ENCODE measurements around the gene DDX43.

DNA sequence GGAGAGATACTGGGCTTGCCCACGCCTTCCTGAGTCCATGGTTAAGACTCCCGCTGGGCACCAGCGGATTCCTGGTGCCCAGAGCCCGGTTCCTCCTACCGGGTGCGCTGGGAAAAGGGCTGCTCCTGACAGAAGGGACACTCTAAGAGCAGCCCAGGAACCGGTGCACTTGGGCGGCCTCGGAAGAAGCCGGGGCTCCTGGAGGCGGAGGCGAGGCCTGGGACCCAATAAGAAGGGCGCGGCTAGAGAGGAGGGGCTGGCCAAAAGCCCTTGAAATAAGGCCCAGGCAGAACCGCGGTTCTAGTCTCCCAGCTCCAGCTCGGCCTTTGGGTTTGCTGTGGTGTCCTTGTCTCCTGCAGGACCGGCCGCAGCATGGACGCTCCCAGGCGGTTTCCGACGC lies 32.3 kb upstream of the DDX43 start, which contains the start of gene KHDC3L:
- TF ChIP-seq CTCF (IDR thresholded peaks at IDR 0.05; ENCODE audit: insufficient read depth, low read depth, low read length) (no peak), EZH2 (IDR thresholded peaks at IDR 0.05; ENCODE audit: insufficient read depth, low read length) (no peak)

Data from astrocyte (in vitro differentiated cells and primary cell).